Hematopoietic multipotent progenitor cell (in vitro differentiated cells): ENCODE data around the gene TP53INP2. TPM values are rescaled to one million over a fixed set of nuclear protein-coding genes. Genes with fewer than 3 reads are reported as not detected.

Experiments used
- small RNA-seq: library from RNA; depleted of rRNA; stranded (forward); fragments of <200 nt; gene quantifications from one replicate; pipeline ENCODE3, GENCODE V24; 2012
- total RNA-seq: library from RNA; depleted of rRNA; stranded (reverse); fragments of >200 nt; gene quantifications from one replicate; pipeline ENCODE4 v1.2.3, GENCODE V29; 2012

The TP53INP2 gene
- total RNA-seq, 1 donor = 3.5 TPM

Small RNAs within 50 kb of the gene (small RNA-seq; reads per million reads assigned to genes)
- not detected for gene AL118520.1

Other genes with a start within 250 kb of the TP53INP2 start
- gene DYNLRB1, start 187.9 kb upstream of the TP53INP2 start, total RNA-seq = 46.0 TPM
- gene MAP1LC3A, start 145.6 kb upstream of the TP53INP2 start, total RNA-seq = 5.1 TPM
- 14.3 TPM for gene PIGU, start 27.3 kb upstream of the TP53INP2 start, total RNA-seq
- gene NCOA6, start 121.3 kb downstream of the TP53INP2 start, total RNA-seq = 10.0 TPM
- gene GGT7, start 168.5 kb downstream of the TP53INP2 start, total RNA-seq = 12.9 TPM
- 50.1 TPM for gene ACSS2, start 172.3 kb downstream of the TP53INP2 start, total RNA-seq